ENCODE data around the gene FANCC.

Gene FANCC, protein sequence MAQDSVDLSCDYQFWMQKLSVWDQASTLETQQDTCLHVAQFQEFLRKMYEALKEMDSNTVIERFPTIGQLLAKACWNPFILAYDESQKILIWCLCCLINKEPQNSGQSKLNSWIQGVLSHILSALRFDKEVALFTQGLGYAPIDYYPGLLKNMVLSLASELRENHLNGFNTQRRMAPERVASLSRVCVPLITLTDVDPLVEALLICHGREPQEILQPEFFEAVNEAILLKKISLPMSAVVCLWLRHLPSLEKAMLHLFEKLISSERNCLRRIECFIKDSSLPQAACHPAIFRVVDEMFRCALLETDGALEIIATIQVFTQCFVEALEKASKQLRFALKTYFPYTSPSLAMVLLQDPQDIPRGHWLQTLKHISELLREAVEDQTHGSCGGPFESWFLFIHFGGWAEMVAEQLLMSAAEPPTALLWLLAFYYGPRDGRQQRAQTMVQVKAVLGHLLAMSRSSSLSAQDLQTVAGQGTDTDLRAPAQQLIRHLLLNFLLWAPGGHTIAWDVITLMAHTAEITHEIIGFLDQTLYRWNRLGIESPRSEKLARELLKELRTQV

DNA sequence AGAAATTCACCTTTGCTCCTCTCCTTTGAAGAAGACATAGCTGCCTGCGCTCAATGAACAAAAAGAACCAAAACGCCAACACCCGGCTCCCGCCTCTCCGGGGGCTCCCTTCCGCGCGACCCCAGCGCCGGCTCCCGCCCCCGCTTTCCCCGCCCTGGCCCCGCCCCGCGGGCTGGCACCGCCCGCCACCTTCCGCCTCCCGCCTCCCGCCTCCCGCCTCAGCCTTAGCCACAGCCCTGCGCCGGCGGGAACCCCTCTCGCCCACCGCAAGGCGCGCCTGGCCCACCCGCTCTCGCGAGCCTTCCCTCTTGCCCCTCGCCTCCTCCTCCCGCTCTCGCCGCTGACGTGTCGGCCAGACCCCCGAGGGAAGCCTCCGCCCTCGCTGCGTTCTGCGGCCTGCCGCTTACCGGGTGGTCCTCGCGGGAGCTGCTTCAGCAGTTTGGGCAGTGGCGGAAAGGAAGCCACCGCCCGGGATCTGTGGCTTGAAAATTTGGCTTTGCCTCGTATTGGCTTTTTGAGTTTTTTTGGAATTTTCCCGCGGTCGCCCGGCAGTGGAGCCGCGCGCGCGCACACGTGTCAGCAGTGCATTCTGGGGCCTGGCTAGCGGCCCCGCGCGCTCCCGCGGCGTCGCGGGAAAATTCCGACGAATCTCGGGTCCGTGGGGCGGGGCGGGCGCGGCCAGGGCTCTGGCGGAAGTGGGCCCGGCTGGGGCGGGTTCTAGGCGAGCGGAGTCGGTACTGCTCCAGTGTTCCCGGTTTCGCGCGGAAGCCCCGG, at the start of gene FANCC:
Gene FANCC, minus strand, starts transcription at position 591 of the 774 bp plus-strand sequence. CDS start 68,418 bp downstream, outside the sequence.
- no peak for FAIRE-seq

DNA sequence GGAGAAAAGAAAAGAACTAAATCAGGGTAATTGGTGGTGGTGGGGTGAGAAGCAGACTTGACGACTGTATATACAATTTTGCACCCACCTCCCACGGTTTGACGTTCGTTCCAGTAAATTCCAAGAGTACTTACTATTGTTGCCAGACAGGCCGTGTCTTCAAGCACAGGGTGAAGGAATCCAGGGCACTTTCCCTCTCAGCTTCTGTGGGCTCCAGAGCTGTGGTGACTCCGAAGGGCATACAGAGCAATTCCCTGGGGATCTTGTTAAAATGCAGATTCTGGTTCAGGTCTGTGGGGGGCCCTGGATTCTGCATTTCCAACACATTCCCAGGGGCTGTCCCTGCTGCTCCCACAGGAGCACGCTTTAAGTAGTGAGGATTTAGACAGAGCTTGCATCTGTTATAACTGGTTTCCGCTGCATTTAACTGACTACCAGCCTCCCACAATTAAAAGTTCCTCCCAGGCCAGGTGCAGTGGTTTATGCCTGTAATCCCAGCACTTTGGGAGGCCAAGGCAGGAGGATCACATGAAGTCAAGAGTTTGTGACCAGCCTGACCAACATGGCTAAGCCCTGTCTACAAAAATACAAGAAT, 49.3 kb upstream of the FANCC start:
- no peak for FAIRE-seq

DNA sequence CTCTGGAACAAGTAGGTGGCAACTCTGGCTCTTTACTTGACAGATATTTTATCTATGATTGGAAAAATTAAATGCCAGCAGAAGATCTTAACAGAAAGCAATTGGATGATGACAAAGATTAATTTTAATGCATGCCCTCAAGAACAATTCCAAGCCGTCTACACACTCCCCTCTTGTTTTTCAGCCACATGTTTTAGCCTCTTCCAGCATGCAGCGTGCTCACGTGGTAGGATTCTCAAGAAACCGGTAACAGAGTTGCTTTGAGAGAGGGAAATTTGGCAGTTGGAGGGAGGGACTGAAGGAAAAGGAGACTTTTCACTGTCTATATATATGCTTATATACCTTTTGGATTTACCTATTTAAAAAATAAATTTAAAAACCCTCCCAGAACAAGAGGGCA, 48.3 kb upstream of the FANCC start:
- FAIRE-seq, result no peak

DNA sequence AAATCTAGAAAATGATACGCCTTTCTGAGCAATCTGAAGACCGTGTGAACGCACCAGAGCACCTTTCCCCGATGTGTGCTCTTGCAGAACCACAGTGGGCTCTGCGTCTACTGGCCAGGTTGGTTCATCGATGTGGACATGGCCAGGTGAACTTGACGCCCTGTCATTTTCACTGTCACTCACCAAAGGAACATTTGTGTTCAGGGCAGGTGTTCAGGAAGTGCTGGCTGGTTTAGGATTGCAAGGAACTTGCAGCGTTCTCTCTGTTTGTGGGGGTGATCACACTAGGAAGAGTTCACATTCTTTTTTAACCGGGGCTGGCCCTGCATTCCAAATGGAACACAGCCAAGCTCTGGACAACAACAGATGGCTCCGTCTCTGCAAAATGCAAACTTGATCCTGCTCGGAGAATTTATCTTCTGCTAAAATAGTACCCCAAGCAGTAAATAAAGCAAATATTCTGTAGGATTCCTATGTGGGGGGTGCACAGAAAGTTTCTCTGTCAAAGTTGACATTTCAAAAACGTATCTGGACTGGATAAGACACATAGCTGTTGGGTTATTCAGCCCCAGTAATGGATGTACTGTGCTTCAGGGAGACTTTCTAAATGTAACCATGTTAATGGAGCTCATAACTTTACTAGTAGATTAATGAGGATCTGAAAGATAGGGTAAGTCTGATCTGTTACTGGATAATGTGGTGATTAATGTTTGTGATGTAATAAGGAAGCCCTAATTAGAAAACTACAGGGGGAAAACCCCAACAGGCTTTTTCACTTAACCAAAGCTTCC, 45.7 kb upstream of the FANCC start:
- no peak for FAIRE-seq

DNA sequence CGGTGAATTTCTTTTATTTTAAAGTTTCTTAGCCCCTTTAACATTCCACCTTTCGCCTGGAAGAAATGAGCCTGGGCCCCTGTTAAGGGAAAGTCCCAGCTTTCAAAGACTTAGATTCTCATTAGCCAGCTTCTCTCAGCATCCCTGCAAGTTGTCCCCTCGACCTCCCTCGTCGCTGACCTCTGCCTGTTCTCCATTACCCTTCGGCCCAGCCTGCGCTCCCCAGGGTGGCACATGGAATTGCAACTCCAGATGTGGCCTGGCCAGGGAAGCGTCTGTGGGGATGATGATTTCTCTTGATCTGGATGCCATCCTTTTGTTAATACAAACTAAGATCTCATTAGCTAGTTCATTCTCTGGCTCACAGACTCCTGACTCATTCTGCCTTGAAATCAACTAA, 43.4 kb upstream of the FANCC start:
- FAIRE-seq, result no peak

DNA sequence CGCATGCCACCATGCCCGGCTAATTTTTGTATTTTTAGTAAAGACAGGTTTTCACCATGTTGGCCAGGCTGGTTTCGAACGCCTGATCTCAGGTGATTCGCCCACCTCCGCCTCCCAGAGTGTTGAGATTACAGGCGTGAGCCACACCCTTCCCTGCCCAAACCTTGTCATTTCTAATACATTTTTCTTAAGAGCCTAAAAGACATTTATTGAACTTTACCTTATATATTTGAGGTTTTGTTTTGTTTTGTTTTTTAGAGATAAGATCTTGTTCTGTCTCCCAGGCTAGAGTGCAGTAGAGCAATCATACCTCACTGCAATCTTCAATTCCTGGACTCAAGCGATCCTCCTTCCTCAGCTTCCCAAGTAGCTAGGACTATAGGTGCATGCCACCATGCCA, 39.8 kb upstream of the FANCC start:
- no peak for FAIRE-seq

DNA sequence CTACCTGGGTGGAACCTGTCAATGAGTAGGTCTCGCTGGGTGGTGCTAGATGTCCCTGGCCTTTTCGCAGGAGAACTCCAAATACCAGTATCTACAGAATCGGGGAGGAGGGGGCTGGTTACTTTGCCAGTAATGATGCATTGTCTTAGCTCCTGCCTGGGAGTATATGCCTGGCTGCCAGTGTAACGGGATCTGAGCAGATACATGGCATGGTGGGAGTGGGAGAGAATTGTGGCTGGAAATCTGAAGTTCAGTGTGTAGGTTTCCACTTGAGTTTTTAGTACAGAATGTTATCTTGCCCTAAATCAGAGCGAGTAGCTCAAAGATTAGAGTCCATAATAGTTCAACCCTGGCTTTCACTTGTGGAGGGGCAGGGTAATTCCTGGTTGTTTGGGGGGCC, 38.0 kb upstream of the FANCC start:
- FAIRE-seq, result no peak

DNA sequence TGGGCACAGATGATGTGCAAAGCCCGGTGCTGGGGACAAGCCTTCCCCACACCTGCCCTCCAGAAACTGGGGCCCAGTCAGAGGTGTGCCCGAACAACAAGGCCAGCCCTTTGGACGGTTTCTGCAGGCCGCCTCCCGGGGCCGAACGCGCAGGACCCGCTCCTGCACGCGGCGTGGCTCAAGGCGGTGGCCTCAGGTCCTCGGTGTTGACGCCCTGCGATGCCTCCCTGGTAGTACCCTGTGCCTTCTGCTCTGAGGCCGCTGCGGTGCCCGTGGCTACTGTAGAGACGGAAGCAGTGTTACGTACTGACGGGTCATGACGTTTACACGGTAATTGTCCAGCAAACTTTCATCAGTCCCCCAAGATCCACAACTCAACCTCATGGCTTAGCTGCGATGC, 33.5 kb upstream of the FANCC start:
- FAIRE-seq, result no peak

DNA sequence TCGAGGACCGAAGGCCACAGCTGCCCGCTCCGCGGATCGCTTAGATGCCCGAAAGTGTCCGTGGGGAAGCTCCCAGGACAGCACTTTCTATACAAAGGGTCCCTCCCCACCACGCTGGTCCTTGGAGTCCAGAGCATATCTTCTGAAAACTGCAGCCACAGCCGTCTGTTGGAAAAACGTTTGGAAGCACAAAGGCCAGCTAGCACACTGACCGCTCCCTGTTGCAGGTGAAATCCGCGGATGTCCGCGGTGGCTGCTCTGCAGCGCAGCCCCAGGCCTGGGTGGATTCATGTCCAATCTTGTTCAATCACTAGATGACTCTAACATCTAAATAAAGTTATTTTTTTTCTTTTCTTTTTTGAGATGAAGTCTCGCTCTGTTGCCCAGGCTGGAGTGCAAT, 32.8 kb upstream of the FANCC start:
- no peak for FAIRE-seq

DNA sequence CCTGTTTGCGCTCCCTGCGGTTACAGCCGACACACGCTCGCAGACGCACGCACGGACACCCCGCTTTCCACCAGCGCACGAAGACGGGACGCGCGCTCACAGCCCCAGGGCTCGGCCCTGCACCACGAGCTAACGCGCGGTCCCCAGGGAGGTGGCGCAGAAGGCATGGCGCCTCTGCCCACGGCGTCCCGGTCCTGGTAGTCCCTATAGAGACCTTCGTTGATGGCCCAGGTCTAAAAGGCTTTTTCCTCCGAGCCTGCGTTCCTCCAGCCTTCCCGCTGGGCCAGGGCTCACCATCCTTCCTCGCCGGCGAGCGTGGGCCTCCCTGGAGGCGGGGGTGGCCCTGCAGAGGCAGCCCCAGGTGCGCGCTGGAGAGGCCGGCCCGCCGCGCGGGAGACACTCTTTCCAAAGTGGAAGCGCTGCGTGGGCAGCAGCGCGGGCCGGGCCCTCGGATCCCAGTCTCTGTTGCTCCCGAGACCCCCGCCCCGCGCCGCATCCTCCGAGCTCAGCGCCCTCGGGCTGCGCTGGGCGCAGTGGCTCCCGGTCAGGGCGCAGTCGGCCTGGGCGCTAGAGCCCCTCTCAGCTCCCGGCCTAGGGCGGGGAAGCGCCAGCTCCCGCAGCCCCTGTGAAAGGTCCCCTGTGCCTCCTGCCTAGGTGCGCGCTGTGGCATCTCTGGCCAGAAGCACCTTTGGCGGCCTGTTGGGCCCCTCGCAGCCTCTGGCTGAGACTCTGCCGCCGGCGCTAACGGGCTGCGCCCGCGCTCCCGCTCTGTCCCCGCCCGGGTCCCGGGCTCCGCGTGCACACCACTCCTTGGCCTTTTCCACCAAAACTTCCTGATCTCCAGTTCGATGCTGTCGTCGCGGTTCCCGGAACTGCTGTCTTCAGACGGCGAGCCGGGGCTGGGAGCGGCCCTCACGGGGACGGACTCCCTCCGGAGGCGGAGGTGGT, 31.9 kb upstream of the FANCC start:
- no peak for FAIRE-seq

DNA sequence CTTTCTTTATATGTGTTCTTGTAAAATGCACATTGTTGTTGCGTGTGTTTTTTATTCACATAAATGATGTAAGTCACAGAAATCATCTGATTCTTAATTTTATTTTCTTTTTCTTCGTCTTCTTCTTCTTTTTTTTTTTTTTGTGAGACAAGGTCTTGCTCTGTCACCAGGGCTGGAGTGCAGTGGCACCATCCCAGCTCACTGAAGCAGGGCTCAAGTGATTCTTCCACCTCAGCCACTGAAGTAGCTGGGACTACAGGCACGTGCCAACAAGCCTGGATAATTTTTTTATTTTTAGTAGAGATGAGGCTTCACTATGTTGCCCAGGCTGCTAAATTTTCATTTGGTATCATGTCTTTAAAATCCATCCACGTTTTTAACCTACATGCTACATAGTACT, 28.5 kb upstream of the FANCC start:
- FAIRE-seq, result no peak

DNA sequence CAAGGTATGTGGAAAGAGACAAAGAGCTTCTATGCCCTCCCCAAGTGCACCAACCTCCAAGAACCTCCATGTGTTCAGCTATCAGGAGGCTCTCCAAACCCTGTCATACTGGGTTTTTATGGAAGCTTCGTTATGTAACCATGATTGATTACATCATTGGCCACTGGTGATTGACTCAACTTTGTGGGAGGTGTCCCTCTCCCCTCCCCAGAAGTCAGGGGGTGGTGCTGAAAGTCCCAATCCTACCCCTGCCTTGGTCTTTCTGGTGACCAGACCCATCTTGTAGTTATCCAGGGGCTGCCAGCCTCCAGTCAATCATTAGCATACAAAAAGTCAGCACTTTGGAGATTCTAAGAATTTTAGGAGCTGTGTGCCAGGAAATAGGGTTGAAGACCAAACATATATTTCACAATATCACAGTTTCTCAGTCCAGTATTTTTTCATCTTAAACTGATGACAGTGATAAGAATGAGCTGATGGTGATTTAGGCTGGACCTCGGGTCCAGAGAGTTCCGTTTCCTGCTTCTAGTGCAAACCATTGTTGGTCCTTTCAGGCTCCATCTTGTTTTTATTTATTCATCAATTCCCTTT, 27.3 kb upstream of the FANCC start:
- no peak for FAIRE-seq

DNA sequence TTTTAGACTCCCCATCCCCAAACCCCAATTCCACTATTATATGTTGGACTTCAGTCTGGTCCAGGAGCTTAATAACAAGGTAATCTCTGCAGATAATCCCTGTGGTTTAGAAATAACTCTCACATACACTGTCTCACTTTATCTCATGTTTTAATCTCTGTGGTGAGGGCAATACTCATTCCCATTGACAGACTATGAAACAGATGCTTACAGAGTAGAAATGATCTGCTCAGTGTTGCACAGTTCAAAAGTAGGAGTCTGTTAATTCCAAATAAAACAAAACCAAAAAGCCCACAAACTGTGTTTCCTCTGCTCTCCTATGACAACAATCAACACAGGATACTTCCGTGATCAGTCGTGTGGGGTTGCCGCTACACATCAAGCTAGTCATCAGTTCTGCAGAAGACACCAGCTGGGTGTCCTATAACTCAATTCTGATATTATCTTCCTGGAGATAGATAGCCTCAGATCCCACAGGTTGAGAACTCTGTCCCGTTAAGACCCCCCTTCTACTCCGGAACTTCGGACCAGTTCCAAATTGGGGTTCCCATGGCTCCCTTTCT, 26.3 kb upstream of the FANCC start:
- FAIRE-seq, result no peak

DNA sequence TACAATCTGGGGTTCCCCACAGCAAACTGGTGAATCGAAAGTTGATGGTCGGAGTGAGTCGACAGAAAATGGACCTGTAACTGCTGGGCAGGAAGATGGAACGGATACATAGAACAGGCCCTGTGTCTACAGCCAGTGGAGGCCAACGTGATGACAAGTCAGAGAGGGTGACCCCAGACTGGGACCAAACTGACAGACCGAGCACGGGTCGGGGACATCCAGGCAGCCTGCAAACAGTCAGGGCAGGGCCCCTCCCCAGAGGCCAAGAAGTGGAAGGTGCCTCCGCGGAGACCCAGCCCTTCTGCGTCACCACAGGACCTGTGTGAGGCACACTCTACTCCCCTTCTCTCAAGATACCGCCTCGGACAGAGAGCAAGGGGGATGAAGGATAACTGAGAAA, 25.1 kb upstream of the FANCC start:
- FAIRE-seq, result no peak

DNA sequence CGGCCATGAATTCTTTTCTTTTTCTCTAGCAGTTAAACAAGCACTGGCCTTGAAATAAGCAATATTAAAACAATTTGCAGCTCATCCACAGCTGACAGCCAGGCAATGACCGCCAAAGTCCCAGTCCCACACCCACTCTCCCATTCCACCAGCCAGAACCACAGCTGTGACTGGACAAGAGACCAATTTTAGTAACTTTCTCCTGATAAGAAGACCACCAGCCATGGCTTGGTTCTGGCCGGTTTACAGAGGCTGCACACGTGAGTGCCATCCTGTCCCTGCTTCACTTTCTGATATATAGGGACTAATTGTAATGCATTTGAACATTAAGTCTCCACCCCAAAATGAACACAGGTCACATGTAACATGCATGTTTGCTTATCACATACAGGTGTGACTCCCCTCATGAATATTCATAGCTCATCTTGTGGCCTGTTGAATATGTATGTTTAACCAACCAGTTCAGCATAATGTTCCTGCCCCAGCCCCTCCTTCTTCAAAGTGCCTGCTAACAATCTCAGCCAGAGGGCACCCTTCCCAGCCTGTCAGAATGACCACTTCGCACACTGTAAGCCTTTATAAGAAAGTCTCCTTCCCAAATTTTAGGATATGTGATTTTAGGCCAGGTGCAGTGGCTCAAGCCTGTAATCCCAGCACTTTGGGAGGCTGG, 23.9 kb upstream of the FANCC start:
- no peak for FAIRE-seq

DNA sequence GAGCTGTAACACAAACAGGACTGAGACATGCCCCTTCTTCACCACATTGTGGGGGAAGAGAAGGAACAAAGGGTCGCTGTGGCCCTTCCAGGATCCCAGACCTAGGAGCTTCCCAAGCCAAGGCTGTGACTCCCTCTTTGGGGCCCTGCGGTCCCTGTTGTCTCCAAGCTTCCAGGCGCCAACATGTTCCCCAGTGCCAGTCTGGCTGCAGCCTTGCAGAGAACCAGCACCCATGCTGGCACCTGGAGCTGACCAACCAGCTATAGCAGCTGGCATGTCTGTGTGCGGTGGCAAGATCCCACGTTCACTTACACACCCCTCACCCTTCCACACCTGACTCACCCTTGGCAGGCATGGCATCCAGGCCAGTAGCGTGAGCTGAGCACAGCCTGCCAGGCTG, 20.7 kb upstream of the FANCC start:
- FAIRE-seq, result no peak

DNA sequence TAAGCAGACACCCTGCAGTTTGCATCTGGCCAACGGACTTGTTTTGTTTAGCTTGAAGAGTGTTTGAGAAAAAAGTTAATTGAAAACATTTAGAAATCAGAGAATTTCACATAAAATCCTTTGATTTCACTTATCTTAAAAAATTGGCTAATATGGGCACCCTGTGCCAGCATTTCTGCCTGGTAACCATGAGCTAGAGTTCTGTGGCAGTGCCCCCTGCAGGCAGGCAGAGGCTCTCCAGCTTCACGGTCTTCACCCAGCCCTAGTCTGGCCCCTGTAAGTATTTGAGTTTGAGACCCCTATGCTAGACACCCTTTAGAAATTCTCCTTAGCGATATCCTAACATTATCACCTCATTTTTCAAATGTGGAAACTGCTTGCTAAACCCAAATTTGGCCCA, 18.8 kb upstream of the FANCC start:
- FAIRE-seq, result no peak

DNA sequence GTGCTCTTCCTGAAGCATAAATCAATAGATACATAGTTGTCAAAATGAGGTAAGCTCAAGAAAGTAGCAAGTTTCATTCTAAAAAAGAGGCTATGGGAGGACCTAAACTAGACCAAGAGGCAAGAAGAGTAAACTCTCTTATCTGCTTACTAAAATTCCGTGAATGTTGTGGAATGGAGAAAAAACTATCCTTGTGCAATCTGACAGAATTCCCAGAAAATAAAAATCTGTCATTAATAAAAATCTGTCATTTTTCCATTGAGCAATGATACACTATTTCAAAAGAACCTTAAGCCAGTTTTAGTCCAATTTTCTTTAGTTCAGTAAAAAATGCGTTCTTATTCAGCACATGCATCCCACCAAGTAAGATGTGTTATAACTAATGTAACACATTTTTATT, 15.9 kb upstream of the FANCC start:
- FAIRE-seq, result no peak

DNA sequence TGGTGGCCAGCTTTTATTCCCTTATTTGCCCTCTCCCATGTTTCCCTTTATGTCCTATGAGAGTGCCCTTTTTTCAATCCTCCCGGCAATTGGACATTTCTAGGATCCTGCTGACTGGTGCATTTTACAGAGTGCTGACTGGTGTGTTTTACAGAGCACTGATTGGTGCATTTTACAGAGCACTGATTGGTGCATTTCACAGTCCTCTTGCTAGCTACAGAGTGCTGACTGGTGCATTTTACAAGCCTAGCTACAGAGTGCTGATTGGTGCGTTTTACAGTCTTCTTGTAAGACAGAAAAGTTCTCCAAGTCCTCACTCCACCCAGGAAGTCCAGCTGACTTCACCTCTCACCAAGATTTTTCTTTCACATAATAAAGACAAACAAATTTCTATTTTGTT, 15.4 kb upstream of the FANCC start:
- FAIRE-seq, result no peak

DNA sequence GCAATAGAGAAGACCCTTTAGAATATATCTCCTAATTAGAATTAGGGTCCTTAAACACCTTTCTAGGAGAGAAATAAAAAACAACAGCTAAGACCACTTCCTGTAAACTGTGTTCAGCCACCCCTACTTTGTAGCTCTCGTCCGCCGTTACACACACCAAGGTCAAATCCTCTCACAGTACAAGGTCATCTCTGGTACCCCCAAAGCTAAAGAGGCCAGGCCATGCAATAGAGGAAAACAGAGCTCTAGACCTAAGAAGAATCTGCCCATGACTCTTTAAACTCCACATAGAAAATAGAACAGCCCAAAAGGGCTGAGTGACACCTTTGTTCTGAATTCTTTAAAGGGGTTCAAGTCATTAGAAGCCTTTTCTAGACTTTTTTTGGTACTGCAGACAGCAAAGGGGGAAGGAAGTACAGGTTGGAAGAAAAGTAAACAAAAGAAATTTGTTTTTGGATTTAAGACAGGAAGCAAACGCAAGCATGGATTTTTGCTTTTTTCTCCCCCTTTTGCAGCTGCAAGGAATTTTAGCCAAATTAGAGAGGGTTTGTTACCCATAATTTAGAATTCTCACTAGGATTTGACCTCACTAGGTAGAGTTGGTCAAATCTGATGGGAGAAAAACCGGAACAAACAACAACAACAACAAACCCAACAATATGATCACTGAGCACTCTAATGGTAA, 13.4 kb upstream of the FANCC start:
- FAIRE-seq, result no peak
